NCI-H748 (cell line): ENCODE measurements around the gene FMNL1.
A peak's percentile ranks its signal among the peaks of the same experiment; 100 is the strongest.
"Not testable (repeated sequence)": the region's sequence is repeated elsewhere in the genome, so short reads cannot be mapped to it uniquely, and the experiment has no call there.

Experiments used
- DNase-seq: peaks from one replicate; lab custom pipeline; 2025; ENCODE audit not compliant: unreplicated experiment; lab: John Stamatoyannopoulos, UW

FMNL1 gene

GRCh38 chr17:45234641-45235415 lies 13.1 kb downstream of the FMNL1 start:
- peak; percentile 76 for DNase-seq

DNA sequence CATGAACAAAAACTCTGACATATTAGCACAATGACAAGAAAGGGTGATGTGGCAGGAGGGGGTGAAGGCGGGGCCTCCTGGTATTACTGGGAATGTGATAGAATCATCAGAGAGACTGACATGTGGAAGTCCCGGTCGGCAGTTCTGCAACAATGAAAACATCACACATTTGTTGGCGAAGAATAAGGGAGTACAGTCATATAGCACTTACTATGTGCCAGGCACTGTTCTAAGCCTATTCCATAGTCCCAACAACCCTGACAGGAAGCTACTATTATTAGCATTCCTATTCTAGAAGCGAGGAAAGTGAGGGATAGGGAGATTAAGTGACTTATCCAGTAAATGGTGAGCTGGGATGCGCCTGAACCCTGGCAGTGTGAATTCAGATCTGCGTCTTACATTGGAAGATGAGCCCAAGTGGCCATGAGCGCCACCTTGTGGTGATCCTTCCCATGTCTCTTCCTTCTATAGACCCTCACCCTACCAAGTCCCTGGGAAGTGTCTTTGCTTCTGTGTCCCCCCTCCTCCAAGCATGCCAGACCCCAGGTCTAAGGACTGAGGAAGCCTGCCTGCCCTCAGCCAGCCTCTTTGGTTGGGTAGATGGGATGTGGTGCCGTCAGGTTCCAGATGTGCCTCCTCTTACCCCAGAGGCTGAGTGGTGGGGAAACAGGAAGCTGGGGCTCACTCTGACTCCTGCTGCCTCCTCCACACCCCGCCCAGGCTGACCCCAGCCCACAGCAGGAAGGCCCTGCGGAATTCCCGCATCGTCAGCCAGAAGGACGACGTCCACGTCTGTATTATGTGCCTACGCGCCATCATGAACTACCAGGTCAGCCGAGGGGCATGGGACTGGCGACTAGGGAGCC lies 14.0 kb downstream of the FMNL1 start:
- peak; percentile 72 for DNase-seq

DNA sequence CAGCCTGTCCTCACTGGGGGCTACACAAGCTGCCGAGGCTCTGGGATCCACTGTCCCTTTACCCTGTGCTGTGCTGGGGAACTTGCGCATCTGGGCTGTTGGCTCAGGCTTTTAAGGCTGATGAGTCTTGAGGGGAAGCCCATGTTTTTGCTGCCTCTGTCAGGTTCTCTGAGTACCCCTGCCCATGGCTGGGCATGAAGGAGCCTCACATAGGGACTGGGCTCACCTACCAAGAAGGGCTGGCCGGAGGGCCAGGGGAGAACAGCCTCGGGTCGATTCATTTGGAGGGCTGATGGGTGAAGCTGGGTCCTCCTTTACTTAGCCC lies 14.6 kb downstream of the FMNL1 start:
- no peak for DNase-seq

- no peak for DNase-seq
Measured at GRCh38 chr17:45237686-45238085, 16.0 kb downstream of the FMNL1 start.

DNA sequence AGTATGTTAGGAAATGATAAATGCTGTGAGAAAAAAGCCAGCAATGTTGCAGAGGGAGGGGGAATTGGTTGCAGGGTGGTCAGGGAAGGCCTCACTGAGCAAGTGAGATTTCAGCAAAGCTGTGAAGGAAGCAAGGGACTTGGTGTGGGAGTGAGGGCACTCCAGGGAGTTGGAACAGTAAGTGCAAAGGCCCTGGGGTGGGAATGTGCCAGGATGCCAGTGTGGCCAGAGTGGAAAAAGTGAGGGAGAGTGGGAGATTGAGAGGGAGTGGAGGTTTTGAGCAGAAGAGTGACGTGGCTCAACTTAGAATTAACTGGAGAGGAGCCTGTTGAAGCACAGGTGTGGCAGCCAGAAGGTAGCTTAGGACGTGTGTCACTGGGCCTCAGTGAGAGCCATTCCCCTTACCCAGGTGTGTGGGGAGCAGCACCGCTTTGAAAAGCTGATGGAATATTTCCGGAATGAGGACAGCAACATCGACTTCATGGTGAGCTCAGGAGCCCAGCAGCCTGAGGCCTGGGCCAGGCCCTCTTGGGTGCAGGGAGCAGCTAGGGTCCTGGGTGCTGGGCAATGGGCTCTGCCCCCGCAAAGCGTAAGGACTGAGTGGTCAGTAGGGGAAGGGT lies 16.6 kb downstream of the FMNL1 start:
- DNase-seq = no peak

DNA sequence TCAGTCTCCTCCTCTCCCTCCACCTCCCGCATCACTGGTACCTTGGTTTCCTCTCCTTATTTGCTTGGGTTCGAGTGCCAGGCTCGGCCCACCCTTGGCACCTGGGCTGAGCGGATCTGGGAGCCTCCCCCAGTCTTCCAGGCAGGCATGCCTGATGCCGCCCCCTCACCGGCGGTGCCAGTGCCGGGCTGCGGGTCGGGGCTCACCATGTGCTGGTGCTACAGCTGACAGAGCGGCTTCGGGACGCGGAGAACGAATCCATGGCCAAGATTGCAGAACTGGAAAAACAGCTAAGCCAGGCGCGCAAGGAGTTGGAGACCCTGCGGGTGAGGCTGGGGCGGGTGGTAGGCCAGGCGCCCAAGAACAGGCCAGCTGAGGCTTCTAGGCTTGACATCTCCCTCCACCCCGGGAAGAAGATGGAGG lies 19.2 kb downstream of the FMNL1 start:
- peak; percentile 37 for DNase-seq

GRCh38 chr17:45241328-45242028 lies 19.8 kb downstream of the FMNL1 start:
- DNase-seq = peak; percentile 89

- peak; percentile 31 for DNase-seq
Measured at GRCh38 chr17:45242029-45242414, 20.3 kb downstream of the FMNL1 start.

DNA sequence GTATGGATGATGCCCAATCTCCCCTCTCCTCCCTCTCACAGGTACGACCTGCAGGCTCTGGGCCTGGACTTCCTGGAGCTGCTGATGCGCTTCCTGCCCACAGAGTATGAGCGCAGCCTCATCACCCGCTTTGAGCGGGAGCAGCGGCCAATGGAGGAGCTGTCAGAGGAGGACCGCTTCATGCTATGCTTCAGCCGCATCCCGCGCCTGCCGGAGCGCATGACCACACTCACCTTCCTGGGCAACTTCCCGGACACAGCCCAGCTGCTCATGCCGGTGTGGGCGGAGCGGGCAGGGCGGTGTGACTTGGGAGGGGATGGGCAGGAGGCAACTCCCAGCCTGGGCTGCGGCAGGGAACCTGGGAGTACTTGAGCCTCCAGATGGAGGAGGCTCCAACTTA lies 22.1 kb downstream of the FMNL1 start:
- peak; percentile 15 for DNase-seq

GRCh38 chr17:45244725-45245656 lies 23.3 kb downstream of the FMNL1 start:
- DNase-seq = no peak

- no peak for DNase-seq
Measured at GRCh38 chr17:45246338-45246737, 24.7 kb downstream of the FMNL1 start.

- DNase-seq = peak; percentile 70
Measured at GRCh38 chr17:45246861-45247428, 25.3 kb downstream of the FMNL1 start.

GRCh38 chr17:45247429-45248131 lies 25.9 kb downstream of the FMNL1 start:
- DNase-seq = peak; percentile 100

DNA sequence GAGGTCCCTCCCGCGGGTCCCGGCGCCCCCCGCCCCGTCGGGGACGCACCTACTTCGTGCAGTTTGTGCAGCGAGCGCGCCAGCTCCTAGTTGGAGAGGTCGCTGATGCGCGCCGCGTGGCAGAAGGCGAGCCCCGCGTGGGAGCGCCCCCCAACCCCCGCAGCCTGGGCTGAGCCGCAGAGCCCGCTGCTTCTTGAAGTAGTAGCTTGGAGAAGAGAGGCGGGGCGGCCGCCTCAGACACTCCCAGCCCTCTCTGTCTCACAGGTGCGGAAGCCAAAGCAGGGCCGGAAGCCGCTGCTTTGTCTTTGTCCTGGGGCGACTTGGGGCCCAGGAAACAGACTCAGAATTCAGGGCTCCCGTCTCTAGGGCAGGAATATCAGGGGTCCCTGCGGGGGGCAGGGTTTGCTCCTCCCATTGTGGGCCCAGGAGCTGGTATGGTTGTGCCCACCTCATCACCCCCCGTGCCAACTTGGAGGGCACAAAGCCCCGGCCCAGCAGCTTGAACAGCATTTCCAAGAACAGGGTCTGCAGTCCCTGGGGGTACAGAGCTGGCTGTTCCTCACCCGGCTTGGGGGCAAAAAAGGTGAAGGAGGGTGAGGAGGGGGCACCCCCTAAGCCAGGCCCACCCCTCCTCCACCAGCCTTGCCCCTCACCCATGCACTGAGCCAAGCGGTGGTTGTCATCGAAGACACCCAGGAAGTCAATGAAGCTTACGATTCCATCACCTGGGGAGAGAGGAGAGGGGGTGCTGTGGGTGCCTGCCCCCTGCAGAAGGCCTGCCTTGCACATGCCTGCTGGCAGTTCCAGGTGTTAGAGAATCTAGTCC lies 26.7 kb downstream of the FMNL1 start:
- DNase-seq = peak; percentile 74

GRCh38 chr17:45251931-45252330 lies 30.2 kb downstream of the FMNL1 start:
- peak; percentile 37 for DNase-seq

GRCh38 chr17:45253237-45253636 lies 31.6 kb downstream of the FMNL1 start:
- not testable (repeated sequence) for DNase-seq

GRCh38 chr17:45253879-45254278 lies 32.2 kb downstream of the FMNL1 start:
- DNase-seq = no peak

- no peak for DNase-seq
Measured at GRCh38 chr17:45255358-45255757, 33.7 kb downstream of the FMNL1 start.
